Measurements from ENCODE around the gene ZNF892.

Gene ZNF892

GRCh38 chr2:95165371-95166064, 41.8 kb upstream of the ZNF892 start, which contains the start of gene ZNF2 (continued):
- TF ChIP-seq ZNF140 (tag by site-specific recombination; IDR thresholded peaks at IDR 0.05) (no peak), ZBTB44 (tag by site-specific recombination; IDR thresholded peaks at IDR 0.05) (no peak), ZNF354C (tag by site-specific recombination; IDR thresholded peaks at IDR 0.05; ENCODE audit: borderline replicate concordance, low read depth) (no peak), ZNF501 (tag by site-specific recombination; IDR thresholded peaks at IDR 0.05) (peak; percentile 60; the same call in 1 of the 2 replicates), ZBTB48 (tag by site-specific recombination; IDR thresholded peaks at IDR 0.05) (0 out of 2 replicates have a peak, but pooled peaks have one; percentile 13), ZBTB1 (tag by site-specific recombination; IDR thresholded peaks at IDR 0.05) (no peak), ZNF561 (tag by site-specific recombination; IDR thresholded peaks at IDR 0.05; ENCODE audit: borderline replicate concordance) (0 out of 2 replicates have a peak, but pooled peaks have one; percentile 55), ZNF514 (tag by site-specific recombination; IDR thresholded peaks at IDR 0.05) (no peak), BCL11A (tag by site-specific recombination; IDR thresholded peaks at IDR 0.05; ENCODE audit: low read depth) (no peak), CTCF (tag by site-specific recombination; IDR thresholded peaks at IDR 0.05) (peak; percentile 61; the same call in 1 of the 2 replicates), ZNF555 (tag by site-specific recombination; conservative IDR thresholded peaks at IDR 0.05) (no peak), ZNF596 (tag by site-specific recombination; IDR thresholded peaks at IDR 0.05) (no peak), SCRT2 (tag by site-specific recombination; IDR thresholded peaks at IDR 0.05) (no peak), ZNF580 (tag by site-specific recombination; IDR thresholded peaks at IDR 0.05) (no peak), ZNF280C (tag by site-specific recombination; IDR thresholded peaks at IDR 0.05) (no peak), PRDM2 (tag by site-specific recombination; IDR thresholded peaks at IDR 0.05; ENCODE audit: borderline replicate concordance) (no peak), ZIC2 (tag by site-specific recombination; IDR thresholded peaks at IDR 0.05) (no peak), ZBTB49 (tag by site-specific recombination; IDR thresholded peaks at IDR 0.05; ENCODE audit: low read depth) (no peak), ZSCAN5A (tag by site-specific recombination; IDR thresholded peaks at IDR 0.05) (no peak; the same call in 1 of the 2 replicates), ZNF639 (tag by site-specific recombination; IDR thresholded peaks at IDR 0.05) (peak; percentile 63; the same call in 1 of the 2 replicates)
